GM21619 (cell line): ENCODE data around the gene KRT76.

Source experiments
- ATAC-seq: cut with Tn5 transposase; IDR thresholded peaks from one replicate; pipeline ENCODE4 v1.9.1; 2021; ENCODE audit not compliant: unreplicated experiment

Gene KRT76

DNA sequence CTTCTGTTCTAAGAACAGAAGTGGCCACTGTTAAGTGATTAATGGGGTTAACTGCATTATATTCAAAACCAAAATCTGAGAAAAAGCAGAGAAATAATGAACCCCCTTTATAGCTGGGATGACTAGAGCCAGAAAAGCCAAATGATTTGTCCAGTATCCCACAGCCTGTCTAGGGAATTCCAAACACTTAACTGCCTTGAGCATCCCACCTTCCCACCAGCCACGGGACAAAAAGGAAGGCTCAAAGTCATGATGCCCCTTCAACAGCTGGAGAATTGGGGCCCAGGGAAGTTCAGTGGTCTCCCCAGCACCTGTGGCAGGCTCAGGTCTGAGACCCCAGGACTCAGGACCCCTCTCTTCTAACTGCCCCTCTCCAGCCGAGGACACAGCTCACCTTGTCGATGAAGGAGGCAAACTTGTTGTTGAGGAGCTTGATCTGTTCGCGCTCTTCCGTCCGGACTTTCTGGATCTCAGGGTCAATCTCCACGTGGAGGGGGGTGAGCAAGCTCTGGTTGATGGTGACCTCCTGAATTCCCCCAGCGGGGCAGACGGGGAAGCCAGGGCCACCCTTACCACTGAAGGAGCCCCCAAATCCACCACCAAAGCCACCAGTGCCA lies 36.2 kb upstream of the KRT76 start:
- no peak for ATAC-seq

DNA sequence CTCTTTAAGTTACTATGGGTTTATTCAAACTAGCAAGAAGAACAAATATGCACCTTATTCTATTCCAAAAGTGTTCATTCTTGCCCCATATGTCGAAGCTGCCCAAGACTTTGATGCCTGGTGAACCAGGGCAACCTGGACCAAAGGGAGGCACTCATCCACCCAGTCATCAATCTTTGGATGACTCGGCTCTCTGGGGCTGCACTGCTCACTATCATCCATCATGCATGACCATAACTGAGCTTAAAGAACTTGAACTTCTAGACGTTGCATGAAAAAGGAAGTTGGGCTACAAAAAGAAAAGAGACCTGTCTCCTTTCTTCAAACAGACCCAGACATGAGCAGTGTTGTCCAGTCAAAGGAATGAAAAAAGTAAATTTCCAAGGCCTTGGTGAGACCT lies 35.6 kb upstream of the KRT76 start:
- ATAC-seq = no peak

DNA sequence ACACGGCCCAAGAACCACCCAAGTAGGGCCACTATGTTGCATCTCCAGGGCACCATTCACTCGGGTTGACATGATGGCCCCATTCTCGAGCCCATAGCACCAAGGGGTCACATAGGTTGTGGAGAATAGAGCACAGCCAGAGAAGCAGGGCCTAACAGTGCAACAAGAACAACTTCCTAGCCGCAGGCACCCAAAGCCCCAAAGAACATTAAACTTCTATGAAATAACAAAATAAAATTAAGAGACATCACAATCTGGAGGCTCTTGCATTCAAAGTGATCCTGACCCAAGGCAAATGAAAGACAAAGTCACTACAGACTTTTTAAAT lies 34.9 kb upstream of the KRT76 start:
- ATAC-seq = no peak

GRCh38 chr12:52811191-52812072 lies 34.3 kb upstream of the KRT76 start:
- no peak for ATAC-seq

GRCh38 chr12:52810554-52810953 lies 33.4 kb upstream of the KRT76 start:
- no peak for ATAC-seq

DNA sequence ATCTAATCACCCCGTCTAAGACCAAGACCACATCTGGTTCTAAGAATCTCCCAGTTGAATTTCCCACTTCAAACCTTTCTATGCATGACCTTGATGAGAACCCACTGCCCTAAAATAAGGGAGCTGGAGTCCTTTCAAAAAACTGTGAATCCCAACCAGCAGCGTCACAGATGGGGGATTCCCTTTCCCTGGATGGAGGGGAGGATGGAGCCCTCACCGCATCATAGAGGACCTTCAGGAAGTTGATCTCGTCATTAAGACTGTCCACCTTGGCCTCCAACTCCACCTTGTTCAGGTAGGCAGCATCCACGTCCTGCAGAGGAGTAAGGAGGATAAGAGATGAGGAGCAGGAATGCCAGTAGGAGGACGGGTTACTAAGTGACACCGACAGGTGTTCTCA lies 32.0 kb upstream of the KRT76 start:
- ATAC-seq = no peak

DNA sequence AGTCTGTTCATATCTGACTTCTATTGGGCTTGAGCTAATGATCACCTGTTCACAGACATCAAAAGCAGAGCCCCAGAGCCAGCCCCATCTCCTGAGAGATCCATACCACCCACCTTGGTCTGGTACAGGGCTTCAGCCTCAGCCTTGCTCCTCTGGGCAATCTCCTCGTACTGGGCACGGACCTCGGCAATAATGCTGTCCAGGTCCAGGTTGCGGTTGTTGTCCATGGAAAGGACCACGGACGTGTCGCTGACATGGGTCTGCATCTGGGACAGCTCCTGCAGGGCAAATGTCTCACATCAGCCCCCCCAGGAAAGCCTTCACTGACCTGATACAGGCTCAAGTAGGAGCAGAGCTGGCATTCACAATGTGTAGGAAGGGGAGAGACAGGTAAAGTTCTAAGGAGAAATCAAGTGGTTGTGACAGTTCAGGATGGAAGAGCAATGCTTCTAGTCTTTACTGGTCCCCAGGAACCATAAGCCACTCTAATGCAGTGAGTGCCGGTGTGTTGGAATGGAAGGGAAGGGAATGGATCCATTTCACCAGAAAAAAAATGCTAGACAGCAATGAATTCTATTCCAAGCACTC lies 31.5 kb upstream of the KRT76 start:
- ATAC-seq = no peak

DNA sequence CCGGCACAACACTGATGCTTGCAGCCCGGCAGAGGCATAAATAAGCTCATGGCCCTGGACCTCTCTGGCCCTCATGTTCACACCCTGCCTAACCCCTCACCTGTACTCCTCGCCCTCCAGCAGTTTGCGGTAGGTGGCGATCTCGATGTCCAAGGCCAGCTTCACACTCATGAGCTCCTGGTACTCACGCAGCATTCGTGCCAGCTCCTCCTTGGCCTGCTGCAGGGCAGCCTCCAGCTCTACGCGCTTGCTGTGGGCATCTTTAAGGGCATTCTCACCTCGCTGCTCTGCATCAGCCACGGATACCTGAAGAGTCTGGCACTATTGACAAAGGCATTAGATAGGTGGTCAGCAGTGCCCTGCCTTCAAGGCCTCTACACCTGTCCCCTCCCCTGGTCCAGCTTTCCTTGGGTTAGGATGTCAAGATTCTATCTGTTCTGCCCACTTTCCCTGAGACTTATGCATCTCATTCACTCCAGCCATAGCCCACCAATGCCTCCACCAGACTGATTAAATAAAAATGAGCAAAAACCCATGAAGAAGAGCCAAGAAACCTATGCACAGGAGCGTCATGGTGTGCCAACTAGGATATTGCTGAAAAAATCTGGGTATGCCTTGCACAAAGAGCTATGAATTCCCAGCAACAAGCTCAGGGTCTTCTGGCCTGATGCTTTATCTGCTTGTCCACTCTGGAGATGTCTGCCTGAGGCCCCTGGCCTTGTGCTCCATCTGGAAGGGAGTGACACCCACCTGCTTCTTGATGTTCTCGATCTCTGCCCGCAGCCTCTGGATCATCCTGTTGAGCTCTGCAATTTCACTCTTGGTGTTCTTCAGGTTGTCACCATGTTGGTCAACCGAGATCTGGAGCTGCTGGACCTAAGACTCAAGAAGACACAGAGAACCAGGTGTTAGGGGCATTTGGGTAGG lies 30.7 kb upstream of the KRT76 start:
- ATAC-seq = no peak

- ATAC-seq = no peak
Measured at GRCh38 chr12:52806821-52807543, 29.8 kb upstream of the KRT76 start.

DNA sequence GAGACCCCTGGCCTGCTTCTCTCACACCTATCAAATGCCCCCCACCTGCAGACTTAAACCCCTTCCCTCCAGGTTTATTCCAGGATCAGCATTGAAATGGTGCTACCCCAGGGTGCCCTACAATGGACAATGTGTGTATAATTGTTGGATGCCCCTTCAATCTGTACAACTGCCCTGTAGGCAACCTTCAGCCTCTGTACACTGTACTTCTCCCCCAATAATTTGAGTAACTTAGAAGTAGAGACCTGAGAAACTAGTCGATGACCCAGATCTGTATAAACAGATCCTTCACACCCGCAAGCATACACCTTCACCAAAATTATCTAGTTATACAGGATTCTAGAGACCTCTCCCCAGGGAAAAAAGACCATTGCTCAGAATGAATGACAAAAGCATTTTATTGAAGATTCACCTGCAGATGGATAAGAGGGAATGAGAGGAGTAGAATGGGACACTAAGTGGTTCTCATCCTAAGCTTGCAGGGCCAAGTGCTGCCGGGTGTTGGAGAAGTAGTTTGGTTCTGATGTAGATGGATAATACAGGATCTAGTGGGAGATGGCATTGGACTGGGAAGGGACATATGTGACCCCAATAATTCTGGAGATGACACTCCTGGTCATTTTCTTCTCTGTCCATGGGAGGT lies 29.1 kb upstream of the KRT76 start:
- no peak for ATAC-seq

DNA sequence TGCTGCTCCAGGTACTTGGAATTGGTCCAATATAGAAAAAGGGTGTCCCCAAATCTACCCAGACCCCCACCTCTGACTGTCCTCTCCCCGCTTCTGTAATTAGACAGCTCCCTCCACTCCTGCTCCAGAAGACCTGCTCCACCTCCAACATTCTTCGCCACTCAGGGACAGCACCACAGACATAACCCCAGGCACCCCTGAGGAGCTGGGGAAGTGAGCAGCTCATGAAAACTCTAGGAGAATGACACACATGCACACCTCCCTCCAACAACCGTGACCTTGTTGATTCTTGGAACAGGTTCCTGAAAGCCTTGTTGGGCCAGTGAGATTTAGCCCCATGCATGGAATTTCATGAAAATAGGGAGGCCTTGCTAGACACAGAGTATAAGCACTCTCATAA lies 28.6 kb upstream of the KRT76 start:
- no peak for ATAC-seq

- ATAC-seq = no peak
Measured at GRCh38 chr12:52805000-52805399, 27.9 kb upstream of the KRT76 start.

GRCh38 chr12:52802442-52802841 lies 25.3 kb upstream of the KRT76 start:
- no peak for ATAC-seq

- no peak for ATAC-seq
Measured at GRCh38 chr12:52801773-52802172, 24.6 kb upstream of the KRT76 start.

DNA sequence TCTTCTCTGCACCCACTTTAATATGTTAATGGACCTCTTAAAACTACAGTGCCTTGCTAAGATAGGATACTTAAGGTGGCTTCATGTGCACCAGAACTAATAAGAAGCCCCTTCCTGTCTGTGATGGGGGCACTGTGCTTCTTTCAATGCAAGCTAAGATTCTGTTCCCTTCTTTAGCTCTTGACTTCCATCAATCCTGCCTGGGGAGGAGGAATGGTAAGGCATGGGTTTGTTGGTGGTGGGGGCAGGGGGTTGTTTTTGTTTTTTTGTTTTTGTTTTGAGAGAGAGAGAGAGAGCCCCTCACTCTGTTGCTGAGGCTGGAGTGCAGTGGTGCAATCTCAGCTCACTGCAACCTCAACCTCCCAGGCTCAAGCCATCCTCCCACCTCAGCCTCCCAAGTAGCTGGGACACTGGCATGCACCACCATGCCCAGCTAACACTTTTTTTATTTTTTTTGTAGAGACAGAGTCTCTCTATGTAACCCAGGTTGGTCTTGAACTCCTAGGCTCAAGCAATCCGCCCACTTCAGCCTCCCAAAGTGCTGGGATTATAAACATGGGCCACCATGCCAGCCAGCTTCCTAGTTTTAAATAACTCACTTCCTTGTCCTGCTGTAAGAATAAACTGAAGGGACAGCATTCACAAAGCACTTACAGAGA lies 23.2 kb upstream of the KRT76 start:
- ATAC-seq = no peak

DNA sequence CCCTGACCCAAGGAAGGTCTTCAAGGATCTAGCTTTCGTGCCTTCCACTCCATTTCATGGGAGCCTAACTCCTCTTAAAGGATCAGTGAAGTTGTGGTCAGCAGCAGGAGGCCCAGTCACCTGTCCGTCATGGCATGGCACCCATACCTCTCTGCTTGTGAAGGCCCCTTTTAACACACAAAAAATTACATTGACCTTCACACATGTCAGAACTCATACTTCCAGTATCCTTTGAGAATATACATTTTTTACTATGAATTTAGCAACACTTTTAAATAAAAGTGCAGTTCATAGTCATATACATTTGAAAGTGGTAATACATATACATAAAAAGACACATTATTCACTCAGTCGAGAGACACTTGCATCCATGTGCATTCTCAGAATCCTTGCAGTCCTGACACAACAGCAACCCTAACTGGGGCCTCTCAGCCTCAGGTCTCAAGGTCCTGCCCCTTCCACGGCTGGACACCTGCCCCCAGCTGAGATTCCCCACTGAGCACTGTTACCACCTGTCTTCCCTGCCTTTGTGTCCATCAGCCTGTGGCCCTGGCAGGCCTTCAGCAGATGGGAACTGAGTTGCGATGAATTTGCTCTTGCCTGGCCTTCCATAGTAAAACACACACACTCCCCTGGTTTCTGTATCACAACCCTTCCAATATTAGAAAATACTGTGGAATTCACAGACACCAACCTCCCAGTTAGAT lies 22.5 kb upstream of the KRT76 start:
- ATAC-seq = no peak

DNA sequence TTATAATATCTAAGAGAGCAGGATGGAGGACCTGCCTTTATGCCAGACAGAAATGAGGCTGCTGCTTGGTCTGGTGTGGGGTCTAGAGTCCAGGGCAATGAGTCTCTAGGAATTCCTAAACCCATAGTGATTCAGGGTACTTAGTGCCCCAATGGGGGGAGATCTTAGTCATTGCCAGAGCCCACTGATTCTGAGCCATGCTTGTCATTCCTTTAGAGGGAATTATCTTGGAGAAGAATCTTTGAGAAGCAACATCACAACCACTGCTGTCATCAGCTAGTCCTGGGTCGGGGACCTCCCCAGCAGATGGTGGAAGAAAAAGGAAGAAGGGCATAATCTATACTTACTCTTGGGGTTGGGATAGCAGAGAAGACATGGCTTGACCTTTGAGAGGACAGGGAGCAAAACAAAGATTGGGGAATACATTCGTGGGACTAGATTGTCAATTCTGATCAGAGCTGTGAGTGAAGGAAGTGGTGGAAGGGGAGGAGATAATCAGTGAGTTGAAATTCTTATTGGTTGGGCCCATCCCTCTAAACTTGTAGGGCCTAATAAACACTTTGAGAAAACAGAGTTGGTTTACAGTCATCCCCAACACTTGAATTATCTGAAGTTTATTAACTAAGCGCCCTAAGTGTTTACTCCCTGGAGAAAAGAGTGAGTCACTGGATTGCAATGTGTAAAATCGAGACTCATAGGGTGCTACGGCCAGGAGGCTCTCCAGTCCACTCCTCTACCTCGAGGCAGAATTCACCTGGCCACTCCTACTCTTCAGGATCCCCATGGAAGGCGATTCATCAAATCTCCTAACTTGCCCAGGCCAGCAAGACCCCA lies 21.7 kb upstream of the KRT76 start:
- no peak for ATAC-seq

DNA sequence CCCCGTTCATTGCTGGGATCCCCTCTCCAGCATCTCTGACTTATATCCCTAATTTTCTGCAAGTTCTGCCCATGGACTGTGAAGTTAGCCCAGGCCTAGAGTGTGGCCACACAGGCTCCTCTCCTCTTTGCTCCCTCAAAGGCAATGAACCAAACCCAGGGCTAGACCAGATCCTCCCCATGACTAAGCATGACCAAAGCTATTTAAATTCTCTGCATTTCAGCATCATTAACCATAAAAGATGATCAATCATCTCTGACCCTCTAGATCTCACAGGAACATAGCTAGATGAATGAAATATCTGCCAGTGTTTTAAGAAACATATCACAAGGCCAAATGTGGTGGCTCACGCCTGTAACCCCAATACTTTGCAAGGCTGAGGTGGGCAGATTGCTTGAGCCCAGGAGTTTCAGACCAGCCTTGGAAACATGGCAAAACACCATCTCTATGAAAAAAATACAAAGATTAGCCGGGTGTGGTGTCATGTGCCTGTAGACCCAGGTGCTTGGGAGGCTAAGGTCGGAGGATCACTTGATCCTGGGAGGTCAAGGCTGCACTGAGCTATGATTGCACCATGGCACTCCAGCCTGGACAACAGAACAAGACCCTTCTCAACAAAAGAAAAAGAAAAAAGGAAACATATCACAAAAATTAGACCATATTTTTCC lies 21.0 kb upstream of the KRT76 start:
- no peak for ATAC-seq
